GM12875 (cell line): Measurements from ENCODE around the gene FES.
A peak's percentile ranks its signal among the peaks of the same experiment; 100 is the strongest.

Experiments
- H3K4me3 ChIP-seq: one replicate; pipeline ENCODE4 v1.5.1; 2011; ENCODE audit warnings: low read depth, low read length, control low read depth
- CTCF ChIP-seq: IDR thresholded peaks from 2 replicates; pipeline ENCODE4 v1.5.1; 2011; ENCODE audit warnings: low read depth, mild to moderate bottlenecking, control low read depth, inconsistent platforms, low read length, moderate library complexity, borderline replicate concordance; ENCODE audit not compliant: insufficient read depth

FES gene

DNA sequence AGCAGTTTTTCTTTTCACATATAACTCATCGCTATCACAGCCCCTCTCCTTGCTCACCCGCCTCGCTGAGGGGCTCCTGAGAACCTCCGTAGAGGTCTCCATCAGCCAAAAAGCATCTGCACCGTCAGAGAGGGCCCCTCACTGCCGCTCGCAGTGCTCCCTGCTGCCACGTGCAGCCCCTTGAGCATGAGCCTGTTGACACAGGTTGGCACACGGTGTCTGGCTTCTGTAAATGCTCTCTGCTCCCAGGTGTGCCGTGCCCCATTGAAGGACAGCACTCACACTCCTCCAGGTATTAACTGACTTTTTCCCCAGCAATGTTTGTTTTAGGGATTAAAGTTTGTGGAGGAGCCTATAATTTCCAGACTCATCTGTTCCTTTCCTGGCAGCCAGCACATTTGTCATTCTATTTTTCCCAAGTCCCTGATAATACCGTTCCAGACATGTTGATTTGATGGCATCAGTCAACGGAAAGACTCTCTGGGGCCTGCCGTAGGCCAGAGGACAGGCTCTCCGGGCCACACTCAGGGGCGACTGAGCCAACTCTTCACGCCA lies 18.1 kb upstream of the FES start:
- no peak overlapping the region for H3K4me3 ChIP-seq
- no peak for TF ChIP-seq CTCF

DNA sequence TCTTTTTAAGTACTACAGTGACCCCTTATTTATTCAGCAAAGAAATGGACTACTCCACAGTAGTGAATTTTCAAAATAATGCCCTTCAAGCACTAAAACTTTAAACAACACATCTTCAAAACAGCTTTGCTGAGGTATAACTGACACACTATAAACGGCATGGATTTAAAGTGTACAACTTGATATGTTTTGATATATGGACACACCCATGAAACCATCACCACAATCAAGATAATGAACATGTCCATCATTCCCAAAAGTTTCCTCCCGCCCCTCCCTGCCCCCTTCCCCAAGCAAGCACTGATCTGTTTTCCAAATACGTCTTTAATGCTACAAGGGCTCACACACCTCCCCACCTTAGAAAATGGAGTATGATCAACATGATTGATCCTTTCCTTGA lies 17.5 kb upstream of the FES start:
- no peak overlapping the region for H3K4me3 ChIP-seq
- TF ChIP-seq CTCF = no peak

- no peak for TF ChIP-seq CTCF
- no peak within 1 kb of the TSS for H3K4me3 ChIP-seq
These were observed 16.0 kb upstream of the FES start, which contains the start of gene FURIN for GRCh38 chr15:90868261-90868689. FURIN (plus strand) TSS chr15:90868588; CDS start chr15:90875741, 7,153 bp downstream.

DNA sequence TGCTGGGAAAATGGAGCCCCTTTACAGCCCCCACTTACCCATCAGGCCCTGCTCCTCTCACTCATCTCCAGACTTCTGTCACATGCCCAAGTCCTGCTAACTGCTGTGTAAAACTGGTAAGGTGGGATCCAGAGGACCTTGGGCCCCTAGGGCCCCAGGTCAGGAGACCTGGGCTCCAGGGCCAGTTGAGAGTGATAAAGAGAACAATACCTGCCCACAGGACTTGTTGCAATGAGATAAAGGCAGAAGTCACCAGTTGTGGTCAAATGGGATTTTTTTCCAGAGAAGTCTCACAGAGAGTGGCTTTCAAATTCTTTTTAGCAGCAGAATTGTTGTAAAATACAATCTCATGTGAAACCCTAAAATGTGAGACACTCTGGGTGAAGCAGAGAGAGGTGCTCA lies 15.2 kb upstream of the FES start:
- no peak for TF ChIP-seq CTCF
- no peak overlapping the region for H3K4me3 ChIP-seq

GRCh38 chr15:90869601-90870353 lies 14.5 kb upstream of the FES start:
- no peak overlapping the region for H3K4me3 ChIP-seq
- TF ChIP-seq CTCF = no peak

GRCh38 chr15:90870354-90871138 lies 13.8 kb upstream of the FES start:
- no peak for TF ChIP-seq CTCF
- H3K4me3 ChIP-seq = peak overlapping the region; percentile 80
